Stimulated activated CD4-positive, alpha-beta T cell treated with anti-CD3 and anti-CD28 coated beads, Interleukin-2, amount 100 ng/mL, for 4 hours (primary cell): ENCODE data around the gene DNAJC18.
"Not testable (repeated sequence)": the region's sequence is repeated elsewhere in the genome, so short reads cannot be mapped to it uniquely, and the experiment has no call there.

Experiments used
- DNase-seq: peaks from one replicate; pipeline ENCODE4 v3.0.0-alpha.2; 2020; ENCODE audit warnings: low read depth

The DNAJC18 gene

GRCh38 chr5:139439013-139439903 lies at the start of gene DNAJC18:
TSS of gene DNAJC18 (minus strand) at chr5:139439525. CDS start at chr5:139439445, 80 bp downstream.
- peak; percentile 85 for DNase-seq

- no peak for DNase-seq
Observed at GRCh38 chr5:139488260-139488659, 48.9 kb upstream of the DNAJC18 start.

DNA sequence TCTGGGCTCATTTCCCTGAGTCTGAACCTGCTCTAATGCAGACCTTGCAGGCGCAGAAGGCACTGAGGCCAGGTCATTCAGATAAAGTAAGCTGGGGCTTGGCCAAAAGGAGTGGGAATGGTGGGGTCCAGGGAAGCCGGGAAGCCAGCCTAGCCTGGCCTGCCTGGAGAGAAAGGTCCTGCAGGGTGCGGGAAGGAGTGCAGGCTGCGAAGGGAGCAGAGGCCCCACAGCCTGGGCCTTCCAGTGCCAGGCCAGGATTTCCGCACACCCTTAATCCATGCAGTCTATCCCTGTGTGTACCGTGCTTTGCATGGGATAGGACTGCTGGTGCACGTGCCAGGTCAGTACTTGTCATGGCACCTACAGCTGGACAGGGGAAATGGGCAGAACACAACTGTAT lies 46.9 kb upstream of the DNAJC18 start:
- no peak for DNase-seq

DNA sequence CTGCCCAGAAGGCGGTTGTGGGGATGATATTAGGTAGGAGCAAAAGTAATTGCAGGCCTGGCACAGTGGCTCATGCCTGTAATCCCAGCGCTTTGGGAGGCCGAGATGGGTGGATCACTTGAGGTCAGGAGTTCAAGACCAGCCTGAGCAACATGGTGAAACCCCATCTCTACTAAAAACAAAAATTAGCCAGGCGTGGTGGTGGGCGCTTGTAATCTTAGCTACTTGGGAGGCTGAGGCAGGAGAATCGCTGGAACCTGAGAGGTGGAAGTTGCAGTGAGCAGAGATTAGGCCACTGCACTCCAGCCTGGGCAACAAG lies 43.5 kb upstream of the DNAJC18 start:
- DNase-seq: not testable (repeated sequence)

- DNase-seq: peak; percentile 21
Observed at GRCh38 chr5:139482050-139482889, 42.9 kb upstream of the DNAJC18 start, which contains the start of gene STING1. TSS of gene STING1 (minus strand) at chr5:139482758. CDS start at chr5:139481704, 1,054 bp downstream.

GRCh38 chr5:139481580-139482049 lies 42.3 kb upstream of the DNAJC18 start:
- DNase-seq: no peak

DNA sequence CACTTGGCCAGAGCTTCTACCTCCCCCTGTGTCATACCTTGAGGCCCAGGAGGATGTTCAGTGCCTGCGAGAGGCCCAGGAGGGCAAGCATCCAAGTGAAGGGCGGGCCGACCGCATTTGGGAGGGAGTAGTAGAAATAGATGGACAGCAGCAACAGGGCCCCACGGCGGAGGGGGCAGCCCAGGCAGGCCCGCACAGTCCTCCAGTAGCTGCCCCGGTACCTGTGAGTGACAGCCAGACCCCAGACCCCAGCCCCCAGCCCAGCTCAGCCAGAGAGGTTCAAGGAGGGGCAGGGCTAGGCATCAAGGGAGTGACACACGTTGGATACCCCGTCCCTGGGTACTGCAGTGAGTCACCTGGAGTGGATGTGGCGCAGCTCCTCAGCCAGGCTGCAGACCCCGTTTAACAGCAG lies 41.8 kb upstream of the DNAJC18 start:
- DNase-seq: no peak

DNA sequence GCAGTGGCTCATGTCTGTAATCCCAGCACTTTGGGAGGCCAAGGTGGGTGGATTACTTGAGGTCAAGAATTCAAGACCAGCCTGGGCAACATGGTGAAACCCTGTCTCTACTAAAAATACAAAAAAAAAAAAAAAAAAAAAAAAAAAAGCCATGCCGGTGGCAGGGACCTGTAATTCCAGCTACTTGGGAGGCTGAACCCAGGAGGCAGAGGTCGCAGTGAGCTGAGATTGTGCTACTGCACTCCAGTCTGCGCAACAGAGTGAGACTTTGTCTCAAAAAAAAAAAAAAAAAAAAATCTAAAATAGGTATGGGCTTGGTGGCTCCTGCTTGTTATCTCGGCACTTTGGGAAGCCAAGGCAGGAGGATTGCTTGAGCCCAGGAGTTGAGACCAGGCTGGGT lies 40.4 kb upstream of the DNAJC18 start:
- DNase-seq: not testable (repeated sequence)

DNA sequence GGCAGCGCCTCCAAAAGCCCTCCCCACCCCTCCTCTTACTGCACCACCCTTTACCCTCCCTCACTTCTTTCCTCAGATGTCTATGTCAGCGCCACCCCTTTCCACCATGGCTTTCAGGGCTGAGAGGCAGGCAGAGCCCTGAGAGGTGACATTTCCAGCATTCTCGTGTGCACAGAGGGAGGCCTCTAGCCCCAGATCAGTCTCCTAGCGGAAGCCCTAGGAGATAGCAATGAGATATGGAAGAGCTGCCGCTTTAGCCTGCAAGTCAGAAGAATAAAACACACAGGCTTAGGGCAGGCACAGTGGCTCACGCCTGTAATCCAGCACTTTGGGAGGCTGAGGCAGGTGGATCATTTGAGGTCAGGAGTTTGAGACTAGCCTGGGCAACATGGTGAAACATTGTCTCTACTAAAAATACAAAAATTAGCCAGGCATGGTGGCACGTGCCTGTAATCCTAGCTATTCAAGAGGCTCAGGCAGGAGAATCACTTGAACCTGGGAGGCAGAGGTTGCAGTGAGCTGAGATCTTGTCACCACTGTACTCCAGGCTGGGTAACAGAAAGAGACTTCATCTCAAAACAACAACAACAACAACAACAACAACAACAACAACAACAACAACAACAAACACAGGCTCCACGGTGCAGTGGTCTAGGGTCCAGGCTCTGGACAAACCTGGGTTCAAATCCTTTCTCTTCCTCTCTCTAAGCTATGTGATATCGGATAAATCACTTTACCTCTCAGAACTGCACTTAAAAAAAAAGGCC lies 39.5 kb upstream of the DNAJC18 start:
- DNase-seq: not testable (repeated sequence)

DNA sequence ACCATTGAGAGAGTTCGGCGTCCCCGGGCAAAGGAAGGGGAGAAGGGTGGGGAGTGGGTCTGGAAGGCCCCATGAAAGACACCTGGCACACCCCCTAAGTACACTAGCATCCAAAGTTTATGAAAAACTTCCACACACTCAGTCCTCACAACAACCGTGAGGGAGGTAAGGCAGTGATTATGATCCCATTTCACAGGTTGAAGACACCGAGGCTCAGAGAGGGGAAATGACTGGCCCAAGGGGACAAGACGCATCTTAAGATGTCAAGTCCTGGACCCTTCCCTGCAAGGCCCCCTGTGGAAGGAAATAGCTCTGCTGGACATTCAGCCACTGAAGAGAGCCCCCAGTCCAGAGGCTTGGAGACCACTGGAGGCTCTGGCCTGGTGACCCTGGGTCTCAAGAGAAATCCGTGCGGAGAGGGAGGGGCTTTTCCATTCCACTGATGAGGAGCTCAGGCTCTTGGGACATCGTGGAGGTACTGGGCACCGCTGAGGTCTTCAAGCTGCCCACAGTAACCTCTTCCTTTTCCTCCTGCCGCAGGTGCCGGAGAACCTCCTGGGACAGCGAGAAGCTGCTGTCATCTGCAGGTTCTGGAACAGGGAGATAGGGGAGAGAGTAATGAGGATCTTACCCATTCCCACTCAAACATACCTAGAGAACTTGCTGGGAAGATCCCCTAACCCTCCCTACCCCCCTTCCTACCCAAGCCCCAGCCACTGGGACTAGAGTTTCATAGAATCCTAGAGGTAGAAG lies 36.7 kb upstream of the DNAJC18 start:
- no peak for DNase-seq

DNA sequence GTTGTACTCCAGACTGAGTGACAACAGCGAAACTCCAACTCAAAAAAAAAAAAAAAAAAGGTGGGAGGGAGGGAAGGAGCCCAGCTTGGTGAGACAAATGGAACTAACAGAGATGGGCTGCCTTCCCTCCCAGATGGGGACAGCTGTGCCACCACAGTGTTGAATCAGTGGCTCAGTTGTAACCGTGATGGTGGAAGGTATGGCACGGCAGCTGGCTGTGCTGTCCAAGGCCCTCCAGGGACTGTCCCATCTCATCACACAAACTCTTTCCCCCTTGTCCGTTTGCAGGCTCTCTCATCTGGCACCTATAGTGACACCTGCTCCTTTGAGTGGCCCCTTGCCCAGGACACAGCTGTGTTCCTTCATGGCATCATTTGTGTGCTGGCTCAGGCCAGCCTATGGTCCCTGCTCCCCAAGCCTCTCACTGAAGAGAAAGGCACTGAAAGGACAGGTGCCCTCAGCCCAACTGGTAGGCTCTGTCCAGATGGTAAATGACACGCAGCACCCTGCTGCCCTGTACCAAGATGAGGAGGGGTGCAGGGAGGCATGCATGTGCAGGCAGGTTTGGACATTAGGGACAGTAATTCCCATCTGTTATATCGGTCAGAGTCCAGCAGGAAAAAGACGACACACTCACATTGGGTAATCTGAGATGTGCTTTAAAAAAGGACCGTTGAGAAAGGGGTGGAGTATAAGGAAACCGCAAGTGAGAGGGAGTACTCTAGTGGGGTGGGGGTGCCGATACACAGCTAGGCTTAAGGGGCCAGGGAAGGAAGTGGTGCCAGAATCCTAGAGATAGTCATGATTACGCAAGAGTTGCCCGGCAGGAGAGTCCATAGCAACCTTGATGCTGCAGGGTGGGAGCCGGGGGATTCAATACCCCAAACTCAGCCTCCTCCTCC lies 35.8 kb upstream of the DNAJC18 start:
- no peak for DNase-seq

- DNase-seq: no peak
Observed at GRCh38 chr5:139473565-139473964, 34.2 kb upstream of the DNAJC18 start.

GRCh38 chr5:139473105-139473504 lies 33.8 kb upstream of the DNAJC18 start:
- DNase-seq: no peak

DNA sequence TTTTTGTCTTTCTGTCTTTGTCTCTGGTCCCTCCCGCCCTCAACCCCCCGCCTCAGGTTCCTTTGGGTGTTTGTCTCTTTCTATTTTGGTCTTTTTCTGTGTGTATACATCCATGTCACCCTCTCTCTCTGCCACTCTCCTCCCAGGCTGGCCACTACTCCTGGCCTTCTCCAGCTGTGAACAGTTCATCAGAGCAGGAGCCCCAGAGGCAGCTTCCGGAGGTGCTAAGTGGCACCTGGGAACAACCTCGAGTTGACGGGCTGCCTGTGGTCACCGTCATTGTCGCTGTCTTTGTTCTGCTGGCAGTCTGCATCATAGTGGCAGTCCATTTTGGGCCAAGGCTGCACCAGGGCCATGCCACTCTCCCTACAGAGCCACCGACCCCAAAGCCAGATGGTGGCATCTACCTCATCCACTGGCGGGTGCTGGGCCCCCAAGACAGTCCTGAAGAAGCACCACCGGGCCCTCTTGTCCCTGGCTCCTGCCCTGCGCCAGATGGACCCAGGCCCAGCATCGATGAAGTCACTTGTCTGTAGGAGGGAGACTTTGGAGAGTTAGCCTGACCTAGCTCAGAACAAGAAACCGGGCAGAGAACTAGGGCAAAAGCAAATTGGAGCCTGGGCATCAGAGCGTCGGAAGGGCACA lies 33.2 kb upstream of the DNAJC18 start:
- DNase-seq: no peak

- no peak for DNase-seq
Observed at GRCh38 chr5:139470821-139471300, 31.5 kb upstream of the DNAJC18 start, which contains the start of gene SMIM33. TSS of gene SMIM33 (plus strand) at chr5:139471004. CDS start at chr5:139471122, 118 bp downstream.

- no peak for DNase-seq
Observed at GRCh38 chr5:139468421-139468931, 29.2 kb upstream of the DNAJC18 start.

DNA sequence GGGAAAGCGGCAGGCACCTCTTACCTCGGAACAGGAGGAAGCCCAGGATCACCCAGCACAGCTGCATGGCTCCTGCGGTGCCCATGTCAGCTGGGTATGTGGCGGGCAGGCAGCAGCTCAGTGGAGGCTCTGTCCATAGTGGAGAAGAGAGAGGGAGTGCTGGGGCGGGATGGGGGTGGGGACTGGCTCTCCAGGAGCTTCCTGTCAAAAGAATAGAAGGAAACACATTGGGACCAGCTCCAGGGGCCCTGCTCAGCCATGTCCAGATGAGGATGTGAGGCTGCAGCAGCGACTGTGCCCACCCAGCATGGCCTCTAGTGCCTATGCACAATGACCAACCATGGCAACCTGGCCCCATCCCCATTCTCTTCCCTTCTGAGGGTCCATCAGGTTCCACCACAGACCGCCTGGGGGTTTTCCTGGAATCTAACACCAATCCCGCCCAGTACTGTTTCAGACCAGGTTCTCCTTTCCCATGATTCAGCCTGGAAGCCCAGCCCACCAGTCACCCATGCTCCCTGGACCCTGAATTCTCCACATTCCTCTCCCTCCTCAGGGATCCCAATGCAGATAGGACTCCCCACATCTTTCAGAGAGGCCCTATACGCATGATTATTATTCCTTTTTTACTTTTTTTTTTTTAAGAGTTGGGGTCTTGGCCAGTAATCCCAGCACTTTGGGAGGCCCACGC lies 23.4 kb upstream of the DNAJC18 start, which contains the start of gene ECSCR:
Gene ECSCR (minus strand): TSS at position 158 of the 691 bp plus-strand sequence. CDS start 73 bp downstream, at position 85.
- DNase-seq: no peak

DNA sequence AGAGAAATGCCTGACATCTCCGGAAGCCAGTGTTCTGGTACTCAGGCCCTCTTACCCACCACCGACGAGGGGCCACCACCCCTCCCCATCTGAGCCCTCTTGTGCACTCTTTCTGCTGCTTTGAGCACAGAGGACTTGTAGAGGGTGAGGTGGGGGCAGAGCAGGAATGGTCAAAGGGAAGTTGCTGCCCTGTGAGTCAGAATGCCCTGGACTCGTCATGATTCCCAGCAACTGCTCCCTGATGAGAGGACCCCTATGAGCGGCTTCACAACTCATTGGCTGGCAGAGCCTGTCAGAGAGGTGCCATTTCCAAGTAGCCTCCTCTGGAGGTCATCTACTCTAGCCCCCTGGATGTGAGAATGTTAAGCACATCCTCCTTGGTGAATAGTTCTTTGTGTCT lies 22.4 kb upstream of the DNAJC18 start:
- no peak for DNase-seq
